Activated naive CD4-positive, alpha-beta T cell treated with anti-CD3 and anti-CD28 coated beads, Interleukin-2, amount 50 U/mL, for 24 hours (primary cell): ENCODE results near the gene PRMT2.

Experiments
- H3K27ac Mint-ChIP-seq: one replicate; pipeline ENCODE4 v1.8.0; 2021; ENCODE audit warnings: mild to moderate bottlenecking, mixed read lengths
- H3K27me3 Mint-ChIP-seq: one replicate; pipeline ENCODE4 v1.8.0; 2021; ENCODE audit warnings: mixed read lengths
- H3K36me3 Mint-ChIP-seq: one replicate; pipeline ENCODE4 v1.8.0; 2021; ENCODE audit warnings: mixed read lengths
- H3K4me1 Mint-ChIP-seq: one replicate; pipeline ENCODE4 v1.8.0; 2021; ENCODE audit warnings: mixed read lengths
- H3K4me3 Mint-ChIP-seq: one replicate; pipeline ENCODE4 v1.8.0; 2021; ENCODE audit warnings: mild to moderate bottlenecking, mixed read lengths
- H3K9me3 Mint-ChIP-seq: one replicate; pipeline ENCODE4 v1.8.0; 2021; ENCODE audit warnings: mixed read lengths

The PRMT2 gene

DNA sequence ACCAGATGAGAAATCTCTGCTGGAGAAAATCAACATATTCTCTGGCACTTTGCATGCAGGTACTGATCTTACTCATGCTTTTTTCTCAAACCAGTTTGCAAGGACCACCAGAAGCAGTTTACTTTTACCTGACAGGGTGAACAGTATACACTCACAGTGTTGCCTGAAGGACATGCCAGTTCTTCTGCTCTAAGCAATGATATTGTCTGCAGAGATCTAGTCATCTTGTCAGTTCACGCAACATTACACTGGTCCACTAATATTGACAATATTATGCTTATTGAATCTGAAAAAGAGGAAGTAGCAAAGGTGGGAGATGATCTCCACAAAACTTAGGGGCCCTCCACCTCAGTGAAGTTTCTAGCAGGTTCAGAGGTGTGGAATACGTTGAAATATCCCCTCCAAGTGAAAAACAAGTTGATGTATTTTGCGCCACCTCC lies 26.8 kb upstream of the PRMT2 start:
- Mint-ChIP-seq H3K9me3 (no peaks in the 10 kb centered on the region), H3K4me3 (no peak overlapping the region), H3K27ac (no peak overlapping the region), H3K4me1 (peaks cover 40% of the 10 kb centered on the region), H3K27me3 (no peaks in the 10 kb centered on the region), H3K36me3 (peaks cover 3% of the 10 kb centered on the region)

DNA sequence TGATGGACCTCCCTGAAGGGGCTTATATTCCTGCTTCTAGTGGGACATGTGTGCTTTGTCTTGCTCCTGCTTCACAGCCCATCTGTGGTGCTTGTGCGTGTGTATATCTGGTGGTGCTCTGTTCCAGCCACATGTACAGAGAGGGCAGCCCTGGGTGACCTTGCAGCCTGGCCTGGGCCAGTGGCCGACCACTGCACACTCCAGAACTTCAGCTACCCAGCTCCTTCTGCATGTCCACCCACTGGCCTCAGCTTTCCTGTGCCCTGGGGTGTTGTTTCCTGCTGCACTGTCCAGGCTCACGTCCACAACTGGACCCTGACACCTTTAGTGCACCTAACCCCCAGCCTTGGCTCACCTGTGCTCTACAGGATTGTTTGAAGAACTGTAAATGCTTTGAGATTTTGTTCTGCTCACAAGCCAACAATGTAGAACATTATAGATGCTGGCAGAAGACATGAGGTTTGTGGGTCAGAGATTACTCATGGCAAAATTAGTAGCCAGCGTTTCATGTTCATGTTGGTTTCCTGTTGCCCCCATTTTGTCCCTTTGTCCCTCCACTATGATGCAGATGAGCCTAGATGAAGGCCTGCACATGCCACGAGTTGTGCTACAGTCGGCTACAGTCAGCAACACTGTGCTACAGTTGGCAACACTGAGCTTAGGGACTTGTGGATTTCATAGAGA lies 25.3 kb upstream of the PRMT2 start:
- H3K27me3 Mint-ChIP-seq: no peaks in the 10 kb centered on the region
- H3K9me3 Mint-ChIP-seq: no peaks in the 10 kb centered on the region
- H3K4me3 Mint-ChIP-seq: no peak overlapping the region
- no peak overlapping the region for H3K27ac Mint-ChIP-seq
- H3K36me3 Mint-ChIP-seq: peaks cover 3% of the 10 kb centered on the region
- H3K4me1 Mint-ChIP-seq: peaks cover 30% of the 10 kb centered on the region

- Mint-ChIP-seq H3K9me3 (no peaks in the 10 kb centered on the region), H3K36me3 (peaks cover 3% of the 10 kb centered on the region), H3K27me3 (no peaks in the 10 kb centered on the region), H3K4me1 (peaks cover 11% of the 10 kb centered on the region), H3K27ac (no peak overlapping the region), H3K4me3 (no peak overlapping the region)
These were observed 22.1 kb upstream of the PRMT2 start for GRCh38 chr21:46613391-46613790.

DNA sequence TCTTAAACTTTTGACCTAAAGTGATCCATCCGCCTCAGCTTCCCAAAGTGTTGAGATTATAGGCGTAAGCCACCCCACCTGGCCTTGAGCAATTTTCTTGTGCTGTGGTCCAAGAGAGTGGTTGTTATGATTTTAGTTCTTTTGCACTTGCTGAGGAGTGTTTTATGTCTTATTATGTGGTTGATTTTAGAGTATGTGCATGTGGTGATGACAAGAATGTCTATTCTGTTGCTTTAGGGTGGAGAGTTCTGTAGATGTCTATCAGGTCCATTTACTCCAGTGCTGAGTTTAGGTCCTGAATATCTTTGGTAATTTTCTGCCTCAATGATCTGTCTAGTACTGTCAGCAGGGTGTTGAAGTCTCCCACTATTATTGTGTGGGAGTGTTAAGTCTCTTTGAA lies 19.4 kb upstream of the PRMT2 start:
- Mint-ChIP-seq H3K27me3 (no peaks in the 10 kb centered on the region), H3K27ac (no peak overlapping the region), H3K9me3 (no peaks in the 10 kb centered on the region), H3K4me1 (peaks cover 27% of the 10 kb centered on the region), H3K4me3 (no peak overlapping the region), H3K36me3 (peaks cover 3% of the 10 kb centered on the region)

GRCh38 chr21:46616656-46617055 lies 18.8 kb upstream of the PRMT2 start:
- H3K27me3 Mint-ChIP-seq: no peaks in the 10 kb centered on the region
- H3K4me3 Mint-ChIP-seq: no peak overlapping the region
- no peak overlapping the region for H3K27ac Mint-ChIP-seq
- peaks cover 2% of the 10 kb centered on the region for H3K36me3 Mint-ChIP-seq
- H3K9me3 Mint-ChIP-seq: no peaks in the 10 kb centered on the region
- peaks cover 33% of the 10 kb centered on the region for H3K4me1 Mint-ChIP-seq

GRCh38 chr21:46617267-46618051 lies 18.0 kb upstream of the PRMT2 start:
- no peak overlapping the region for H3K27ac Mint-ChIP-seq

DNA sequence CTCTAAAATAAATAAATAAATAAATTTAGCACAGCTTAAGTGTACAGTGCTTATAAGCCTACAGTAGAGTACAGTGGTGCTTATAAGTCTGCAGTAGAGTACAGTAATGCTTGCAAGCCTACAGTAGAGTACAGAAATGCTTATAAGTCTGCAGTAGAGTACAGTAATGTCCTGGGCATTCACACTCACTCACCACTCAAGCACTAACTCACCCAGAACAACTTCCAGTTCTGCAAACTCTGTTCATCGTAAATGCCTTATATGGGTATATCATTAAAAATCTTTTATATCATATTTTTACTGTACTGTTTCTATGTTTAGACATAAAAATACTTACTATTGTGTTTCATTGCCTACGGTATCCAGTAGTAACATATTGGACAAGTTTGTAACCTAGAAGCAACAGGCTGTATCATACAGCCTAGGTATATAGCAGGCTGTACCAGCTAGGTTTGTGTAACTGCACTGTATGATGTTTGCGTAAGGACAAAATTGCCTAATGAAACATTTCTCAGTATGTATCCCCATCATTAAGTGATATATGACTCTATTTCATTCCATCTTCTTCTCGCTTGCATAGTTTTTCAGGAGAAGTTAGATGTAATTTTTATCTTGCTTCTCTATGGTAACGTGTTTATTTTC lies 16.6 kb upstream of the PRMT2 start:
- Mint-ChIP-seq H3K4me3 (no peak overlapping the region), H3K27ac (no peak overlapping the region), H3K9me3 (no peaks in the 10 kb centered on the region), H3K36me3 (no peaks in the 10 kb centered on the region), H3K4me1 (peaks cover 50% of the 10 kb centered on the region), H3K27me3 (no peaks in the 10 kb centered on the region)

More at GRCh38 chr21:46617267-46618051, 18.0 kb upstream of the PRMT2 start:
- H3K4me3 Mint-ChIP-seq: no peak overlapping the region
- H3K4me1 Mint-ChIP-seq: peaks cover 41% of the 10 kb centered on the region
- no peaks in the 10 kb centered on the region for H3K27me3 Mint-ChIP-seq
- H3K9me3 Mint-ChIP-seq: no peaks in the 10 kb centered on the region
- no peaks in the 10 kb centered on the region for H3K36me3 Mint-ChIP-seq

DNA sequence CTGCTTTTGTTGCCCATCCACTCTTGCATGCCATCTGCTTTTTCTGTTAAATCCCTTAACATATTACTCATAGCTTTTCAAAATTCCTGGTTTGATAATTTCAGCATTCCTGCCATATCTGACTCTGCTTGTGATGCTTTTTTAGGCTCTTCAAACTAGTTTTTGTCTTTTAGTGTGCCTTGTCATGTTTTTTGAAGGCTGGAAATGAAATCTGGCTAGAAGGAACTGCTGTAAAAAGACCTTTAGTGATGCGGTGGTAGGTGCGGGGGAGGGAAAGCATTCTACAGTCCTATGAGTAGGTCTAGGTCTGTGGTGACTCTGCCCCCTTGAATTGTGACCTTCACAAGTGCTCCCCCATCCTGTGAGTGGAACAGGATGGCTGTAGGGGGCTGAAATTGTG lies 15.6 kb upstream of the PRMT2 start:
- no peaks in the 10 kb centered on the region for H3K9me3 Mint-ChIP-seq
- H3K36me3 Mint-ChIP-seq: no peaks in the 10 kb centered on the region
- peak overlapping the region; percentile 18 for H3K27ac Mint-ChIP-seq

DNA sequence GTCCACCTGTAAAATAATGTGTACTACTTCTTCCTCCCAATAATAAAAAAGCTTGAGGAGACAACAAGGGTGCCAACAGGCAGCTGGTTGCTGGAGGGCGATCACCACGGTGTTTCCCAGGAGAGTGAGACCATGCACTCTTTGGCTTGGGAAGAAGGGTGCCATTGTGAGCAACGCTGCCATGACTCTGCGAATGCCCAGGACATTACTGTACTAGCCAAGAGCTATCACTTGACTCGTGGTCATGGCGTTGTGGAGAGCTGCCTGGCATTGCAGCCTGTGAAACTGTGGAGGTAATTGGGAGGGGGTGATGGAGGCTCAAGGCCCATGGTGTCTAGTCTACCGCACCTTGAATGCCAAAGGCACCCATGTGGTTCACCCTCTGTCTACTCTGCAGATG lies 14.6 kb upstream of the PRMT2 start:
- Mint-ChIP-seq H3K27me3 (no peaks in the 10 kb centered on the region), H3K36me3 (no peaks in the 10 kb centered on the region), H3K27ac (peak overlapping the region; percentile 33), H3K4me1 (peaks cover 57% of the 10 kb centered on the region), H3K4me3 (no peak overlapping the region), H3K9me3 (no peaks in the 10 kb centered on the region)

More for the DNA sequence above, 15.6 kb upstream of the PRMT2 start:
- Mint-ChIP-seq H3K27me3 (no peaks in the 10 kb centered on the region), H3K4me3 (no peak overlapping the region), H3K4me1 (peaks cover 52% of the 10 kb centered on the region)

DNA sequence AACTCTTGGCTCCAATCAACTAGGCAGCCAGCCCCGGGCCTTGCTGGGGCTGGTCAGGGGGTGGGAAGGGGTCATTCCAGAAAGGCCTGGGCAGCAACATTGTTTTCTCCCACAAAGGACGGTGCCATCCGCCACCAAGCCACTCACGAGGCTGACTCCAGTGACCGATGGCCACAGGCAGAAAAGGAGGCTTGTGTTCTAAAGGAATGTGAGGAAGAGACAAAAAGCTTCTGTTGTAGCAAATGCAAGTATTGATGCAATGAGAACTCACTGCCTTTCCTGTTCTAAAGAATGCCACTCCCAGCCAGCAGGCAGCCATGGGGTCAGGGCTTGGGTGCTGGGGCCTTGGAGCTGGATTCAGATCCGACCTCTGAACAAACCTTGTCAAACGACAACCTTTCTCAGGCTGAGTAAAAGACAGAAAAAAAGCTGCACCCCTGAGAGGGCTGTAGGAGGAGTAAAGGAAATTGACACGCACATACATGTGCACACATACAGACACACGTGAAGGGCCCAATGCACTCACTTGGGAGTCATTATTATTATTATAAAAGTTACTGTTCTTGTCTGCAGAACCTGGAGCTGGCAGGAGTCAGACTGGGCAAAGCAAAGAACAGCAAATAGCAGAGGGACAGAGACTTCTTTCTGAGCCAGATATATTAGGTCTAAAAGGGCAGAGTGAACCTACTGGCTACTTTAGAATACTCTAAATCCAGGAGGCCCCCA lies 13.9 kb upstream of the PRMT2 start:
- H3K4me3 Mint-ChIP-seq: peak overlapping the region; percentile 59
- peaks cover 5% of the 10 kb centered on the region for H3K9me3 Mint-ChIP-seq
- H3K4me1 Mint-ChIP-seq: peaks cover 56% of the 10 kb centered on the region
- H3K27me3 Mint-ChIP-seq: no peaks in the 10 kb centered on the region
- peak overlapping the region; percentile 89 for H3K27ac Mint-ChIP-seq
- H3K36me3 Mint-ChIP-seq: no peaks in the 10 kb centered on the region

- Mint-ChIP-seq H3K4me3 (peak overlapping the region; percentile 59), H3K36me3 (no peaks in the 10 kb centered on the region), H3K4me1 (peaks cover 61% of the 10 kb centered on the region), H3K27ac (peak overlapping the region; percentile 89), H3K27me3 (no peaks in the 10 kb centered on the region), H3K9me3 (peaks cover 5% of the 10 kb centered on the region)
These were observed 13.2 kb upstream of the PRMT2 start for GRCh38 chr21:46622226-46622625.

GRCh38 chr21:46624050-46624449 lies 11.4 kb upstream of the PRMT2 start:
- no peaks in the 10 kb centered on the region for H3K36me3 Mint-ChIP-seq
- H3K27ac Mint-ChIP-seq: no peak overlapping the region
- H3K4me1 Mint-ChIP-seq: peaks cover 78% of the 10 kb centered on the region

DNA sequence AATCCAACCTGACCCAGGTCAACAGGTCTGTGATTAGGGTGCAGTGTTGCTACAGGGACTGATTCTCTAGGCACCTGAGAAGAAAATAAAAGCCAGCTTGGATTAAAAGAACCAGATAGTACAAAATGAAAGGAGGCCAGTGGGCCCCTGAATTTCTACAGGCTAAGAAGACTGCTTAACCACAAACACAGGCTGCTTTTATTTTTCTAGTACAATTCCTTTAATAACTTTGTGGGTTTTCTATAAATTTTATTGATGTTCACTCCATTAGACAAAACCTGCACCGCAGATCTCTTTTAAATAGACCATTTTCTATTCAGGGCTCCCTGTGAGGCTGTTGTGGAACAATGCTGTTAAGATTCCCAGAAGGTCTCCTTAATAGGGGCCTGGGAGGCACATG lies 9.7 kb upstream of the PRMT2 start:
- no peaks in the 10 kb centered on the region for H3K36me3 Mint-ChIP-seq
- no peak overlapping the region for H3K27ac Mint-ChIP-seq
- H3K27me3 Mint-ChIP-seq: no peaks in the 10 kb centered on the region
- peaks cover 5% of the 10 kb centered on the region for H3K9me3 Mint-ChIP-seq
- no peak overlapping the region for H3K4me3 Mint-ChIP-seq
- peaks cover 75% of the 10 kb centered on the region for H3K4me1 Mint-ChIP-seq

More at GRCh38 chr21:46624050-46624449, 11.4 kb upstream of the PRMT2 start:
- peaks cover 5% of the 10 kb centered on the region for H3K9me3 Mint-ChIP-seq
- no peaks in the 10 kb centered on the region for H3K27me3 Mint-ChIP-seq
- H3K4me3 Mint-ChIP-seq: no peak overlapping the region

DNA sequence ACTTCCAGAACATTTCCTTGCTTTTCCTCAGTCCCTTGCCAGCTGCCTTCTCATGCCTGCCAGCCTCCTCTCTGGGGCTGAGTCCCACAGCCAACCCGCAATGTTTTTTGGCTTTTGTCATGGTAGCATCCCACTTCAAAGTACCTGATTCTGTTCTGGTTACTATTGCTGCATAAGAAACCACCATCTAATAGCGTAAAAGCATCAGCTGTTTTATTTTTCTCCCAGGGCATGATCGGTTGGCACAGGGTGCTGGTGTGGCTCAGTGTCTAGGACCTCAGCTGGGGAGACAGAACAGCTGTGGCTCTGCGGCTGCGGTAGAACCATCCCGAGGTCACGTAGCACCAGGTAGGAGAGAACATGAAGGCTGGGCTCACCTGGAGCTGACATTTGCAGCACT lies 8.9 kb upstream of the PRMT2 start:
- Mint-ChIP-seq H3K9me3 (peaks cover 5% of the 10 kb centered on the region), H3K4me1 (peaks cover 76% of the 10 kb centered on the region), H3K36me3 (no peaks in the 10 kb centered on the region), H3K27ac (peak overlapping the region; percentile 71), H3K4me3 (peak overlapping the region; percentile 6), H3K27me3 (no peaks in the 10 kb centered on the region)

GRCh38 chr21:46626975-46627501 lies 8.4 kb upstream of the PRMT2 start:
- Mint-ChIP-seq H3K27me3 (no peaks in the 10 kb centered on the region), H3K4me3 (no peak overlapping the region), H3K36me3 (no peaks in the 10 kb centered on the region), H3K9me3 (peaks cover 5% of the 10 kb centered on the region), H3K4me1 (peaks cover 72% of the 10 kb centered on the region), H3K27ac (peak overlapping the region; percentile 71)
